ENCODE measurements around the gene CPLX4. TPM values are rescaled to one million over a fixed set of nuclear protein-coding genes. Genes with fewer than 3 reads are reported as not detected.

CPLX4 gene
- total and polyA plus RNA-seq, 2 of the 13 experiments (the other 11 are each of a cell fraction or from before 2014, with no cell fraction given) = not detected

GRCh38 chr18:59332986-59333385, 14.5 kb upstream of the CPLX4 start:
- intact Hi-C loops (cut with micrococcal nuclease; ENCODE audit: unreplicated experiment) (loop anchor here (5.0 kb wide), 1 partner anchor 949 kb away; no protein-coding TSS in a partner anchor), in situ Hi-C loops (cut with HindIII; ENCODE audit: extremely low pct_ligation_motif_present, low pct_unique_long_range_greater_than_20kb) (no loop called here)
- no TSS peak for BruUV-seq (replicated peaks)
- no peaks in the 10 kb centered on the region for H3K27me3 ChIP-seq (ENCODE audit: control insufficient read depth in 1 of 2, insufficient read depth in 2 of 2, low read length in 2 of 2)
- no peak overlapping the region for H3K4me3 ChIP-seq (replicated peaks in 1 of 3; ENCODE audit: insufficient read depth in 1 of 3, low read depth in 2 of 3, low read length in 3 of 3)
- H3K79me2 ChIP-seq (ENCODE audit: insufficient read depth, low read length) = no peaks in the 10 kb centered on the region
- no peak for DNase-seq (ENCODE audit: low spot score)
- H3K27ac ChIP-seq (ENCODE audit: extremely low read length, insufficient read depth, low read length) = no peak overlapping the region
- no peaks in the 10 kb centered on the region for H3K4me1 ChIP-seq (ENCODE audit: insufficient read depth, low read length)
- peaks cover 18% of the 10 kb centered on the region; the same call in 1 of the 2 replicates for H4K20me1 ChIP-seq (ENCODE audit: insufficient read depth, low read length)
- no peak for ATAC-seq
- no peak for FAIRE-seq
- H2AFZ ChIP-seq (ENCODE audit: low read length) = no peak overlapping the region
- POLR2A ChIA-PET = no interaction called here
- peaks cover 11 to 81% of the 10 kb centered on the region in 2 experiments for H3K36me3 ChIP-seq (replicated peaks in 1 of 2; ENCODE audit: control insufficient read depth in 1 of 2, insufficient read depth in 2 of 2, low read length in 2 of 2)
- no peaks in the 10 kb centered on the region for H3K9me3 ChIP-seq (ENCODE audit: low read length)
- CTCF ChIA-PET (ENCODE audit: low intra/inter-chr PET ratio, low total read pairs) = no interaction called here
- H3K9ac ChIP-seq (ENCODE audit: insufficient read depth, low read depth, low read length) = no peak overlapping the region
- no peak for TF ChIP-seq MLLT10 (CRISPR knock-in tag; IDR thresholded peaks at IDR 0.05)
- TF ChIP-seq ZNF652 (CRISPR knock-in tag; IDR thresholded peaks at IDR 0.05; ENCODE audit: borderline replicate concordance, low read depth) = 0 out of 2 replicates have a peak, but pooled peaks have one; percentile 17
- H3K4me2 ChIP-seq (ENCODE audit: low read depth, low read length) = no peak overlapping the region
- WGBS (ENCODE audit: low lambda C conversion rate) = 97% methylated on average over 3 of the region's 3 CpGs

DNA sequence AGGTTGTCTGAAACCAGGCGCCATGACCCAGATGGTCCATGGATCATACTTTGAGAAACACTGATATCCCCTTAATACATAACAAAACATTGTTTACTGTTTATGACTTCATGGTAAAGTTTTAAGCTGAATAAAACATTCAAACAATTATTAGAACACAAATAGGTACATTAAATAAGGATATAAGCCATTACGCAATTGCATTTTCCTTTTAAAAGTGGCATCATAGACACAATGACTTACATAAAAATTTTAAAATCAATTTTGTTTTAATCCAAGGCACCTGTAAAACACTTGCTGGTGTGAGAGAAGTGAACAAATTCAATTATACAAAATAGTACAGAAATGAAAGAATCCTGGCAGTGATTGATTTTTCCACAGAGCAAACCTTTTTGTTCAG, 10.2 kb upstream of the CPLX4 start:
- intact Hi-C loops (cut with micrococcal nuclease; ENCODE audit: unreplicated experiment) = no loop called here
- 97% methylated on average over 2 of the region's 2 CpGs for WGBS (ENCODE audit: low lambda C conversion rate)
- H3K36me3 ChIP-seq (replicated peaks in 1 of 2; ENCODE audit: control insufficient read depth in 1 of 2, insufficient read depth in 2 of 2, low read length in 2 of 2) = peaks cover 6 to 50% of the 10 kb centered on the region in 2 experiments
- no peaks in the 10 kb centered on the region for H3K9me3 ChIP-seq (ENCODE audit: low read length)
- H3K27ac ChIP-seq (ENCODE audit: extremely low read length, insufficient read depth, low read length) = no peak overlapping the region
- no peaks in the 10 kb centered on the region for H3K79me2 ChIP-seq (ENCODE audit: insufficient read depth, low read length)
- ChIA-PET CTCF (ENCODE audit: low intra/inter-chr PET ratio, low total read pairs) (no interaction called here), POLR2A (no interaction called here)
- H3K4me1 ChIP-seq (ENCODE audit: insufficient read depth, low read length) = no peaks in the 10 kb centered on the region
- no peak for FAIRE-seq
- H4K20me1 ChIP-seq (ENCODE audit: insufficient read depth, low read length) = 0 out of 2 replicates have a peak, but pooled peaks cover 10% of the 10 kb centered on the region
- in situ Hi-C loops (cut with HindIII; ENCODE audit: extremely low pct_ligation_motif_present, low pct_unique_long_range_greater_than_20kb) = no loop called here
- H2AFZ ChIP-seq (ENCODE audit: low read length) = no peak overlapping the region
- H3K9ac ChIP-seq (ENCODE audit: insufficient read depth, low read depth, low read length) = no peak overlapping the region
- BruUV-seq (replicated peaks) = no TSS peak
- H3K4me2 ChIP-seq (ENCODE audit: low read depth, low read length) = no peak overlapping the region
- no peak for DNase-seq (ENCODE audit: low spot score)
- no peak for ATAC-seq
- TF ChIP-seq JUN (CRISPR knock-in tag; IDR thresholded peaks at IDR 0.05) (no peak), MED8 (CRISPR knock-in tag; IDR thresholded peaks at IDR 0.05; ENCODE audit: insufficient replicate concordance) (no peak), HDAC1 (CRISPR knock-in tag; IDR thresholded peaks at IDR 0.05) (no peak), CEBPB (IDR thresholded peaks at IDR 0.05; ENCODE audit: borderline replicate concordance, low read depth, low read length) (peak; percentile 63; the same call in 1 of the 2 replicates), HNRNPL (IDR thresholded peaks at IDR 0.05; ENCODE audit: low read depth, low read length) (no peak), ZNF670 (CRISPR knock-in tag; IDR thresholded peaks at IDR 0.05; ENCODE audit: borderline replicate concordance) (no peak)
- no peak overlapping the region for H3K4me3 ChIP-seq (replicated peaks in 1 of 3; ENCODE audit: insufficient read depth in 1 of 3, low read depth in 2 of 3, low read length in 3 of 3)
- H3K27me3 ChIP-seq (ENCODE audit: control insufficient read depth in 1 of 2, insufficient read depth in 2 of 2, low read length in 2 of 2) = no peaks in the 10 kb centered on the region
